HepG2 (cell line): ENCODE results near the gene GPR17. TPM values are rescaled to one million over a fixed set of nuclear protein-coding genes. Genes with fewer than 3 reads are reported as not detected.
A peak's percentile ranks its signal among the peaks of the same experiment; 100 is the strongest.

Source experiments
- BCL6 ChIP-seq: IDR thresholded peaks from 2 replicates; pipeline ENCODE4 v1.6.1; 2016; ENCODE audit warnings: missing genetic modification reagents, missing compliant biosample characterization
- CTCF ChIP-seq: sonication (generic); formaldehyde crosslinking; IDR thresholded peaks from 2 replicates; pipeline ENCODE4 v1.5.0; 2020; ENCODE audit warnings: mild to moderate bottlenecking, missing genetic modification reagents, moderate library complexity
- FOSL2 ChIP-seq: sonication (generic); formaldehyde crosslinking; IDR thresholded peaks from 2 replicates; pipeline ENCODE4 v1.4.0; 2020; ENCODE audit warnings: missing genetic modification reagents
- FOXK2 ChIP-seq: fragments of 450-650 bp; IDR thresholded peaks from 2 replicates; pipeline ENCODE4 v1.6.1; 2016
- HDAC1 ChIP-seq: sonication (generic); formaldehyde crosslinking; IDR thresholded peaks from 2 replicates; pipeline ENCODE4 v1.5.1; 2020; ENCODE audit warnings: mild to moderate bottlenecking, missing genetic modification reagents
- KAT7 ChIP-seq: IDR thresholded peaks from 2 replicates; pipeline ENCODE4 v1.6.1; 2018; ENCODE audit warnings: borderline replicate concordance, missing compliant biosample characterization
- KDM4B ChIP-seq: sonication (generic); formaldehyde crosslinking; IDR thresholded peaks from 2 replicates; pipeline ENCODE4 v1.4.0; 2020; ENCODE audit warnings: missing genetic modification reagents
- KMT2A ChIP-seq: sonication (generic); formaldehyde crosslinking; IDR thresholded peaks from 2 replicates; pipeline ENCODE4 v1.4.0; 2020; ENCODE audit warnings: missing genetic modification reagents
- MBNL3 ChIP-seq: fragments of 250-450 bp; sonication (Bioruptor Pico); conservative IDR thresholded peaks from 2 replicates; pipeline ENCODE4 v1.8.0; 2022; ENCODE audit warnings: mild to moderate bottlenecking, inconsistent platforms
- MED8 ChIP-seq: sonication (generic); formaldehyde crosslinking; IDR thresholded peaks from 2 replicates; pipeline ENCODE4 v1.8.1; 2023; ENCODE audit warnings: mild to moderate bottlenecking, missing genetic modification reagents; ENCODE audit not compliant: insufficient replicate concordance
- MTF2 ChIP-seq: sonication (generic); formaldehyde crosslinking; IDR thresholded peaks from 2 replicates; pipeline ENCODE4 v1.5.0; 2020; ENCODE audit warnings: missing genetic modification reagents, borderline replicate concordance
- MYPOP ChIP-seq: sonication (generic); formaldehyde crosslinking; IDR thresholded peaks from 2 replicates; pipeline ENCODE4 v1.8.1; 2023; ENCODE audit warnings: mild to moderate bottlenecking, moderate library complexity, missing genetic modification reagents
- MZF1 ChIP-seq: sonication (generic); formaldehyde crosslinking; IDR thresholded peaks from 2 replicates; pipeline ENCODE4 v1.8.1; 2023; ENCODE audit warnings: mild to moderate bottlenecking, missing genetic modification reagents, borderline replicate concordance
- NCOA2 ChIP-seq: sonication (generic); formaldehyde crosslinking; IDR thresholded peaks from 2 replicates; pipeline ENCODE4 v1.8.0; 2022; ENCODE audit warnings: inconsistent platforms
- NFKBIZ ChIP-seq: IDR thresholded peaks from 2 replicates; pipeline ENCODE4 v1.6.1; 2018; ENCODE audit warnings: missing genetic modification reagents, missing compliant biosample characterization
- NKX3-1 ChIP-seq: sonication (generic); formaldehyde crosslinking; IDR thresholded peaks from 2 replicates; pipeline ENCODE4 v1.5.0; 2020; ENCODE audit warnings: missing genetic modification reagents
- PAX8 ChIP-seq: sonication (generic); formaldehyde crosslinking; IDR thresholded peaks from 2 replicates; pipeline ENCODE4 v1.8.0; 2022; ENCODE audit warnings: mild to moderate bottlenecking, missing genetic modification reagents, borderline replicate concordance
- PPARG ChIP-seq: conservative IDR thresholded peaks from 2 replicates; pipeline ENCODE4 v1.6.1; 2016; ENCODE audit warnings: missing biosample characterization, missing genetic modification reagents
- SIN3B ChIP-seq: fragments of 150-350 bp; IDR thresholded peaks from 2 replicates; pipeline ENCODE4 v1.6.1; 2014; ENCODE audit warnings: low read length
- SUZ12 ChIP-seq: fragments of 150-350 bp; IDR thresholded peaks from 2 replicates; pipeline ENCODE4 v1.6.1; 2014; ENCODE audit warnings: low read depth, low read length
- TGIF2 ChIP-seq: IDR thresholded peaks from 2 replicates; pipeline ENCODE4 v1.6.1; 2016; ENCODE audit warnings: control low read depth, missing compliant biosample characterization
- THAP11 ChIP-seq: IDR thresholded peaks from 2 replicates; pipeline ENCODE4 v1.6.1; 2016; ENCODE audit warnings: missing biosample characterization, missing genetic modification reagents
- ZBTB20 ChIP-seq: sonication (generic); formaldehyde crosslinking; IDR thresholded peaks from 2 replicates; pipeline ENCODE4 v1.8.1; 2023; ENCODE audit warnings: missing genetic modification reagents, low read depth, mild to moderate bottlenecking, borderline replicate concordance
- ZBTB3 ChIP-seq: sonication (generic); formaldehyde crosslinking; IDR thresholded peaks from 2 replicates; pipeline ENCODE4 v1.4.0; 2020; ENCODE audit warnings: low read depth, mild to moderate bottlenecking, moderate library complexity, missing genetic modification reagents, borderline replicate concordance
- ZFP36L1 ChIP-seq: sonication (generic); formaldehyde crosslinking; IDR thresholded peaks from 2 replicates; pipeline ENCODE4 v1.8.0; 2022; ENCODE audit warnings: mild to moderate bottlenecking, missing genetic modification reagents, moderate library complexity
- ZNF232 ChIP-seq: sonication (generic); formaldehyde crosslinking; IDR thresholded peaks from 2 replicates; pipeline ENCODE4 v1.4.0; 2020; ENCODE audit warnings: missing genetic modification reagents, borderline replicate concordance
- ZNF331 ChIP-seq: sonication (generic); formaldehyde crosslinking; IDR thresholded peaks from 2 replicates; pipeline ENCODE4 v1.4.0; 2020; ENCODE audit warnings: missing genetic modification reagents
- ZNF335 ChIP-seq: sonication (generic); formaldehyde crosslinking; IDR thresholded peaks from 2 replicates; pipeline ENCODE4 v1.4.0; 2020; ENCODE audit warnings: missing genetic modification reagents
- ZNF589 ChIP-seq: sonication (generic); formaldehyde crosslinking; conservative IDR thresholded peaks from 2 replicates; pipeline ENCODE4 v1.8.0; 2022; ENCODE audit warnings: mild to moderate bottlenecking, moderate library complexity, missing genetic modification reagents
- ZNF747 ChIP-seq: sonication (generic); formaldehyde crosslinking; IDR thresholded peaks from 2 replicates; pipeline ENCODE4 v1.8.1; 2023; ENCODE audit warnings: missing genetic modification reagents, mild to moderate bottlenecking, borderline replicate concordance
- ZNF839 ChIP-seq: sonication (generic); formaldehyde crosslinking; IDR thresholded peaks from 2 replicates; pipeline ENCODE4 v1.4.0; 2020; ENCODE audit warnings: missing genetic modification reagents, mild to moderate bottlenecking, borderline replicate concordance
- ZNF878 ChIP-seq: sonication (generic); formaldehyde crosslinking; IDR thresholded peaks from 2 replicates; pipeline ENCODE4 v1.8.1; 2023; ENCODE audit warnings: mild to moderate bottlenecking, missing genetic modification reagents, moderate library complexity
- polyA plus RNA-seq, 8 experiments: library from polyadenylated mRNA; depleted of rRNA in 3 of 8; stranded (reverse) in 7 of 8; unstranded in 1 of 8; fragments of >200 nt; fragmentation: Illumina TruSeq in 4 of 8; extraction: Trizol in 4 of 8; gene quantifications; 2 replicates each; pipeline versions ENCODE4 v1.2.1 to v1.2.3, GENCODE V29; 2011 to 2016; ENCODE audit warnings: low read depth in 4 of 8, missing spikeins in 1 of 8, mixed read lengths in 1 of 8; ENCODE audit not compliant: insufficient read depth in 1 of 8
- total RNA-seq, 5 experiments: library from RNA; depleted of rRNA; stranded (reverse); fragments of >200 nt; fragmentation: Illumina TruSeq; extraction: Trizol; gene quantifications; 2 replicates each; pipeline ENCODE4 v1.2.3, GENCODE V29; 2016; ENCODE audit warnings: low read depth in 1 of 5

The GPR17 gene
- total and polyA plus RNA-seq, 2 of the 13 experiments (the other 11 are each of a cell fraction or from before 2014, with no cell fraction given), result not detected

GRCh38 chr2:127649684-127650040 is 3.7 kb downstream of the GPR17 start (continued):
- TF ChIP-seq HDAC1 (CRISPR knock-in tag) (peak; percentile 52), ZNF232 (CRISPR knock-in tag) (no peak), MBNL3 (CRISPR knock-in tag) (no peak), MED8 (CRISPR knock-in tag) (no peak), NKX3-1 (no peak), MYPOP (CRISPR knock-in tag) (peak; percentile 20; the same call in 1 of the 2 replicates), MTF2 (CRISPR knock-in tag) (peak; percentile 14; the same call in 1 of the 2 replicates), ZFP36L1 (CRISPR knock-in tag) (no peak), ZBTB3 (no peak), KAT7 (no peak), ZNF335 (CRISPR knock-in tag) (no peak), NFKBIZ (no peak), FOXK2 (no peak), ZBTB20 (CRISPR knock-in tag) (no peak), ZNF839 (CRISPR knock-in tag) (no peak), CTCF (CRISPR knock-in tag) (peak; percentile 91), ZNF589 (no peak), KDM4B (CRISPR knock-in tag) (no peak), KMT2A (no peak), SIN3B (no peak), BCL6 (CRISPR knock-in tag) (peak; percentile 29; the same call in 1 of the 2 replicates), SUZ12 (no peak), ZNF331 (CRISPR knock-in tag) (peak; percentile 65), FOSL2 (CRISPR knock-in tag) (0 out of 2 replicates have a peak, but pooled peaks have one; percentile 12), PAX8 (CRISPR knock-in tag) (no peak), ZNF878 (CRISPR knock-in tag) (no peak), NCOA2 (no peak), PPARG (CRISPR knock-in tag) (0 out of 2 replicates have a peak, but pooled peaks have one; percentile 26), MZF1 (CRISPR knock-in tag) (no peak), ZNF747 (CRISPR knock-in tag) (no peak), THAP11 (CRISPR knock-in tag) (0 out of 2 replicates have a peak, but pooled peaks have one; percentile 41), TGIF2 (no peak)
